GM12865 (cell line): ENCODE data around the gene HNF4A.

Experiments used
- DNase-seq: peaks from one replicate; pipeline ENCODE4 v3.0.0; 2010; ENCODE audit warnings: low read depth
- H3K4me3 ChIP-seq: 2 replicates; pipeline ENCODE4 v1.5.1; 2011; ENCODE audit warnings: mild to moderate bottlenecking, low read depth, low read length, control low read depth
- TF ChIP-seq, protein P1 (sequence below): IDR thresholded peaks from 2 replicates; pipeline ENCODE4 v1.5.1; 2011; ENCODE audit warnings: low read length, control low read depth, low read depth, inconsistent platforms; ENCODE audit not compliant: insufficient read depth; ENCODE audit errors: missing control alignments

The HNF4A gene

DNA sequence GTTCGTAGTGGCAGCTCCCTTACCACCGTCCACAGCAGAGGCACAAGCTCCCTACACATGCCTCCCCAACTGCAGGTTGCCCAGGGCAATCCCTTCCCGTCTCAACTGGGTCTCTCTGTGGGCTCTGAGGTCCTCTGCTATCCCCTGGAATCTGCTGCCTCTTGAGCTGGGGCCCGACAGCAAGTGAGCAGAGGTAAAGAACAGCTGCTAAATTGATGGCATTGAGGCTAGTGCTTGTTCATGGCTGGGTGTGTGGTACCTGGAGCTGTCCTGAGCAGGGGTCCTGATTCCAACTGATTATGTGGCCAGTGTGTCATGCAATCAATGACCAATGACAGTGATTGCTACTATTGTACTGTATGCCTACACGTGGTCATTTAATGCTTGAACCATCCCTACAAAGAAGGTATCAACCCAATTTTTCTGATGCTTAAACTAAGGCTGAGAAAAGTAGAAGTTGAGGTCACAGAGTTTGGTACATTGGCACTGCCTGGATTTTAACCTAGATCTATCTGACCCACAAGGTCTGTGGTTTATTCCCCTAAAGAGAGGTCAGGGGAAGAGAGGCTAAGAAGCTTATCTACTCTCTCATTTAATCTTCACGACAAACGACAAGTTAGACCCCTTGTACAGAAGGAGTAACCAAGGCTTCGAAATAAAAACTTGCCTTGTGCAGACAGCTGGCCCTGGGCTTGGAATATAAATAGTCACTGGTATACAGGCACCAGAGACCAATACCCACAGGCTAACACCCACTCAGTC, 41.1 kb downstream of the HNF4A start:
- H3K4me3 ChIP-seq, result no peak overlapping the region
- TF ChIP-seq, protein P1, sequence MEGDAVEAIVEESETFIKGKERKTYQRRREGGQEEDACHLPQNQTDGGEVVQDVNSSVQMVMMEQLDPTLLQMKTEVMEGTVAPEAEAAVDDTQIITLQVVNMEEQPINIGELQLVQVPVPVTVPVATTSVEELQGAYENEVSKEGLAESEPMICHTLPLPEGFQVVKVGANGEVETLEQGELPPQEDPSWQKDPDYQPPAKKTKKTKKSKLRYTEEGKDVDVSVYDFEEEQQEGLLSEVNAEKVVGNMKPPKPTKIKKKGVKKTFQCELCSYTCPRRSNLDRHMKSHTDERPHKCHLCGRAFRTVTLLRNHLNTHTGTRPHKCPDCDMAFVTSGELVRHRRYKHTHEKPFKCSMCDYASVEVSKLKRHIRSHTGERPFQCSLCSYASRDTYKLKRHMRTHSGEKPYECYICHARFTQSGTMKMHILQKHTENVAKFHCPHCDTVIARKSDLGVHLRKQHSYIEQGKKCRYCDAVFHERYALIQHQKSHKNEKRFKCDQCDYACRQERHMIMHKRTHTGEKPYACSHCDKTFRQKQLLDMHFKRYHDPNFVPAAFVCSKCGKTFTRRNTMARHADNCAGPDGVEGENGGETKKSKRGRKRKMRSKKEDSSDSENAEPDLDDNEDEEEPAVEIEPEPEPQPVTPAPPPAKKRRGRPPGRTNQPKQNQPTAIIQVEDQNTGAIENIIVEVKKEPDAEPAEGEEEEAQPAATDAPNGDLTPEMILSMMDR, result no peak
- no peak for DNase-seq

DNA sequence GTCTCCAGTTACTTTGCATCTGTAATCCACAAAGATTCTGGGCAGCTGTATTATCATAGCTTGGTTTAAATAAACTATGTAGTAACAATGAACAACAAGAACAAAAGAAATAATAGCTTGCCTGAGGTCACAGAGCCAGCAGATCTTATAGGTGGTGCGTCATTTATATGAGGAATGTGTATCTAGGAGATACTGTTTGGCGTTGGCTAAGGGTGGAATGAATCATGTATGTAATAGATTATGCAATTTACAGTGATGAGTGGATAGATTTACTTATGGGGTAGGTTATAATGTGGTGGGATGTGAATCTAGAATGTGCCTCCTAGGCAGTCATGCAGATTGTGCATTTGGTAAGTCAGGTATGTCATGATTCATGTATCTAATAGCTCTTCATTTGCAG, 42.8 kb downstream of the HNF4A start:
- no peak for DNase-seq
- TF ChIP-seq, protein P1, result no peak

DNA sequence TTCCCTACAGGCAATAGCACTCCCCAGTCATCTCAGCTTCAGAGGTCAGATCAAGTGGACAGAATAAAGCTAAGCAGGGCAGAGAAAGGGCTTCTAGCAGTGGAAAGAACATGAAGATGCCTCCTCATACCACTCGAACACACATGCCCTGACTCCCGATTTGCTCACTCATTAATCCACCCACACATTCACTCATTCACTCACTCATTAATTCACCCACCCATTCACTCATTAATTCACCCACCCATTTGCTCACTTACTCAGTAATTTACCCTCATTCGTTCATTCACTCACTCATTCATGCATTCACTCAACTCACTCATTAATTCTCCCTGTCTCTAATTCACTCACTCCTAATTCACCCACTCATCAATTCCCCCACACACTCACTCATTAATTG, 43.9 kb downstream of the HNF4A start:
- no peak overlapping the region for H3K4me3 ChIP-seq
- no peak for DNase-seq
- TF ChIP-seq, protein P1, result no peak

More for the DNA sequence above, 42.8 kb downstream of the HNF4A start:
- no peak overlapping the region for H3K4me3 ChIP-seq

DNA sequence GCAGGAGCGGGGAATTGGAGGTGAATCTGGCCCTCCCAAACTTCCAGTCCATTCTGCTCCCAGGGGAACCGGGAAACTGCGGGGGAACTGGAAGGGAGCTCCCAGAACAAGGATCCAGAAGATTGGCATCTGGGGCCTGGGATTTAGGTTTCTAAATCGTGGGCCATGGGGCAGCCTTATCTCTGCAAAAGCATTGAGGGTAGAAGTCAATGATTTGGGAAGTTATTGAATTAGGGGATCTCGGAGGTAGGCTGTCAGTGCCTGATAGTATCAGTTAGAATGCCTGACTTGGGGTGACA, 45.1 kb downstream of the HNF4A start:
- H3K4me3 ChIP-seq, result no peak overlapping the region
- no peak for DNase-seq
- TF ChIP-seq, protein P1, result no peak

DNA sequence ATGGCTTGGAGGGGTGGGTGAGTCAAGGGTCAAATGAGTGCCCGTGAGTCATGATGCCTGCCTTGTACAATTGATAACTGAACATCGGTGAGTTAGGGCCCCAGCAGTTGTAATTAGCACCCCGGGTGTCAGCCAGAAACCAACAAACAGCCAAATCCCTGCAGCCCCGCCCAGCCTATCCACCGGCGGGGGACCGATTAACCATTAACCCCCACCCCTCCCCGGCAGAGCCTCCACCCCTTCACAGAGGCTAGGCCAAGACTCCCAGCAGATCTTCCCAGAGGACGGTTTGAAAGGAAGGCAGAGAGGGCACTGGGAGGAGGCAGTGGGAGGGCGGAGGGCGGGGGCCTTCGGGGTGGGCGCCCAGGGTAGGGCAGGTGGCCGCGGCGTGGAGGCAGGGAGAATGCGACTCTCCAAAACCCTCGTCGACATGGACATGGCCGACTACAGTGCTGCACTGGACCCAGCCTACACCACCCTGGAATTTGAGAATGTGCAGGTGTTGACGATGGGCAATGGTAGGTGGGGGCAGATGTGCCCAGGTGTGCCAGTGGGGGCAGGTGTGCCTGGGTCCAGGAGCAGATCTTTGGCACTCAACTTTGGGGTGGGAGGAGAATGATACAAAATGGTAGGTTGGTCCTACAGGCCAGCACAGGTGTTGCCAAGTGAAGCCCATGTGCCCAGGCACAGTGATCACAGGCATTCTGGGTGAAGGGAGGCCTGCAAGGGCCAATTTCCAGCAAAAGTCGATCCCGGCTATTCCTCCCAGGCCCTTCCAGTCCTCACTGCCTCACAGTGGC, 45.7 kb downstream of the HNF4A start:
- H3K4me3 ChIP-seq, result no peak overlapping the region
- DNase-seq, result no peak
- TF ChIP-seq, protein P1, result no peak

DNA sequence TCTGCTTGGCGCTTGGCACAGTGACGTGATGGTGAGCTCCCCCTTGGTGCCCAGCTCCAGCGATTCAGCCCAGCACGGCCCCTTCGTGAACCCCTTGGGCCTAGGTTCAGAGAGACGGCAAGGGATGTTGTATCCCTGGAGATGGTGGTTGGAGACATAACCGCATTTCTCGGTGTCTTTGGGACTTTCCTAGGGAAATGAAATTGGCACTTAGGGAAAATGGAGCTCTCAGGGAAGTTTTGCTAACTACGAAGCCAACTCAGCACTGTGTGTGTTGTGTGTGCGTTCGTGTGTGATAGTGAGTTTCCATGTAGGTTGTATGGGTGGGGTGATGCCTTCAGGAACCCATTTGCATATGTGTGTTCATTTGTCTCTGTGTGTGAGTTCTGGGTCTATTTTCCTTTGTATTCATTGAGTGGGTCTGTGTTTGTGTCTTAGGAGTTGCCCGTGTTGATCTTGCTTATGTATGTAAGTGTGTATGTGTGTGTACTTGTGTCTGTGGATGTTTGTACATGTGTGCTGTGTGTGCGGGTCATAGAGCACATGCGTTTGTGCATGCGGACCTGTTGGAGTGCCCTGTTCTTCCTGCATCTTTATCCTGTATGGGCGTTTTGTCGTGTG, 46.4 kb downstream of the HNF4A start:
- DNase-seq, result no peak
- TF ChIP-seq, protein P1, result no peak
- H3K4me3 ChIP-seq, result no peak overlapping the region
